IMR-90 (cell line): ENCODE results near the gene ABR. TPM values are rescaled to one million over a fixed set of nuclear protein-coding genes. Genes with fewer than 3 reads are reported as not detected.
A peak's percentile ranks its signal among the peaks of the same experiment; 100 is the strongest.

Experiments used
- ATAC-seq: fragments of 200-7000 bp; cut with Tn5 transposase; 2 replicates; pipeline ENCODE4 v1.9.1; 2020; ENCODE audit warnings: low read depth, mild to moderate bottlenecking, moderate library complexity
- BruUV-seq: library from RNA; stranded (reverse); fragments of 400-500 nt; replicated peaks from 2 replicates; lab custom pipeline; 2021; lab: Mats Ljungman, UMichigan
- CTCF ChIA-PET: fragments of 300-600 bp; formaldehyde crosslinking; extraction: SDS; loops from one replicate; lab custom pipeline; 2021; ENCODE audit warnings: antibody characterized with exemption; lab: Yijun Ruan, JAX
- POLR2A ChIA-PET: fragments of 300-600 bp; sonication (Branson Sonifier 250); formaldehyde crosslinking; loops from one replicate; lab custom pipeline; 2022; ENCODE audit warnings: antibody characterized with exemption; ENCODE audit not compliant: unreplicated experiment; lab: Charles Lee
- DNase-seq: peaks from one replicate; pipeline ENCODE4 v3.0.0; 2013
- H2AFZ ChIP-seq: replicated peaks from 2 replicates; pipeline ENCODE3; 2013; ENCODE audit warnings: low read length, mild to moderate bottlenecking; ENCODE audit not compliant: poor library complexity
- H2AK5ac ChIP-seq: 2 replicates; pipeline ENCODE4 v1.6.1; 2013; ENCODE audit warnings: low read depth, low read length, inconsistent platforms
- H2AK9ac ChIP-seq: replicated peaks from 2 replicates; pipeline ENCODE3; 2013; ENCODE audit warnings: mild to moderate bottlenecking, low read depth, low read length, moderate library complexity; ENCODE audit not compliant: poor library complexity
- H2BK120ac ChIP-seq: 2 replicates; pipeline ENCODE4 v1.6.1; 2013; ENCODE audit warnings: low read depth, low read length, inconsistent platforms
- H2BK15ac ChIP-seq: 3 replicates; pipeline ENCODE4 v1.6.1; 2013; ENCODE audit warnings: low read depth, low read length, inconsistent platforms
- H2BK20ac ChIP-seq: 2 replicates; pipeline ENCODE4 v1.6.1; 2013; ENCODE audit warnings: low read depth, mild to moderate bottlenecking, inconsistent platforms, low read length, moderate library complexity
- H2BK5ac ChIP-seq: 2 replicates; pipeline ENCODE4 v1.6.1; 2013; ENCODE audit warnings: mild to moderate bottlenecking, low read depth, low read length, inconsistent platforms; ENCODE audit not compliant: poor library complexity, severe bottlenecking
- H3K14ac ChIP-seq: replicated peaks from 2 replicates; pipeline ENCODE4 v1.6.1; 2013; ENCODE audit warnings: low read depth, low read length, inconsistent platforms
- H3K18ac ChIP-seq: 2 replicates; pipeline ENCODE4 v1.6.1; 2013; ENCODE audit warnings: low read depth, low read length, control low read depth
- H3K23ac ChIP-seq: 2 replicates; pipeline ENCODE4 v1.6.1; 2013; ENCODE audit warnings: low read depth, low read length, inconsistent platforms
- H3K27ac ChIP-seq: 2 replicates; pipeline ENCODE4 v1.5.1; 2013; ENCODE audit warnings: mild to moderate bottlenecking, control low read depth, low read length; ENCODE audit not compliant: insufficient read depth
- H3K27me3 ChIP-seq: 2 replicates; pipeline ENCODE4 v1.6.1; 2013; ENCODE audit warnings: low read length; ENCODE audit not compliant: control insufficient read depth, insufficient read depth
- H3K36me3 ChIP-seq: 2 replicates; pipeline ENCODE4 v1.6.1; 2013; ENCODE audit warnings: low read length, mixed read lengths; ENCODE audit not compliant: control insufficient read depth, insufficient read depth
- H3K4ac ChIP-seq: 2 replicates; pipeline ENCODE4 v1.6.1; 2013; ENCODE audit warnings: low read depth, low read length, inconsistent platforms
- H3K4me1 ChIP-seq: 2 replicates; pipeline ENCODE4 v1.6.1; 2013; ENCODE audit warnings: low read length, mixed read lengths; ENCODE audit not compliant: control insufficient read depth, insufficient read depth
- H3K4me2 ChIP-seq: 2 replicates; pipeline ENCODE4 v1.6.1; 2013; ENCODE audit warnings: low read depth, mild to moderate bottlenecking, control low read depth, low read length, moderate library complexity
- H3K4me3 ChIP-seq: 2 replicates; pipeline ENCODE4 v1.5.1; 2013; ENCODE audit warnings: low read depth, mild to moderate bottlenecking, control low read depth, low read length, moderate library complexity; ENCODE audit not compliant: insufficient read depth
- H3K56ac ChIP-seq: 2 replicates; pipeline ENCODE4 v1.6.1; 2013; ENCODE audit warnings: low read length, inconsistent platforms; ENCODE audit not compliant: insufficient read depth; ENCODE audit errors: extremely low read depth
- H3K79me1 ChIP-seq, 2 experiments: 2 replicates each; pipeline ENCODE4 v1.6.1; 2013; ENCODE audit warnings: low read length in 2 of 2, inconsistent platforms in 1 of 2, low read depth in 1 of 2
- H3K9ac ChIP-seq: 2 replicates; pipeline ENCODE4 v1.6.1; 2013; ENCODE audit warnings: low read depth, low read length, control low read depth
- H3K9me1 ChIP-seq: 2 replicates; pipeline ENCODE4 v1.6.1; 2013; ENCODE audit warnings: low read length, inconsistent platforms; ENCODE audit not compliant: insufficient read depth
- H3K9me3 ChIP-seq: 2 replicates; pipeline ENCODE4 v1.6.1; 2013; ENCODE audit warnings: low read length; ENCODE audit not compliant: control insufficient read depth, insufficient read depth
- H4K20me1 ChIP-seq: 2 replicates; pipeline ENCODE4 v1.6.1; 2013; ENCODE audit warnings: low read length, inconsistent platforms; ENCODE audit not compliant: insufficient read depth
- H4K5ac ChIP-seq: 2 replicates; pipeline ENCODE4 v1.6.1; 2013; ENCODE audit warnings: mild to moderate bottlenecking, low read depth, low read length, control low read depth
- H4K8ac ChIP-seq, 2 experiments: 2 replicates each; pipeline ENCODE4 v1.6.1; 2013; ENCODE audit warnings: low read depth in 2 of 2, low read length in 2 of 2, control low read depth in 1 of 2, inconsistent platforms in 1 of 2
- H4K91ac ChIP-seq: 2 replicates; pipeline ENCODE4 v1.6.1; 2013; ENCODE audit warnings: low read depth, low read length, inconsistent platforms; ENCODE audit not compliant: insufficient read depth
- BHLHE40 ChIP-seq: fragments of 150-350 bp; IDR thresholded peaks from 2 replicates; pipeline ENCODE4 v1.6.1; 2016; ENCODE audit warnings: mild to moderate bottlenecking, low read depth, low read length
- CEBPB ChIP-seq: IDR thresholded peaks from 2 replicates; pipeline ENCODE4 v1.6.1; 2012; ENCODE audit warnings: low read depth, low read length, improper control_type of control experiment
- CHD1 ChIP-seq: IDR thresholded peaks from 2 replicates; pipeline ENCODE4 v1.6.1; 2012; ENCODE audit warnings: low read depth, low read length, improper control_type of control experiment
- FOS ChIP-seq: fragments of 150-350 bp; IDR thresholded peaks from 2 replicates; pipeline ENCODE4 v1.6.1; 2016; ENCODE audit warnings: low read depth, low read length
- MAFK ChIP-seq: IDR thresholded peaks from 2 replicates; pipeline ENCODE4 v1.6.1; 2012; ENCODE audit warnings: low read depth, low read length, improper control_type of control experiment
- MAZ ChIP-seq: IDR thresholded peaks from 2 replicates; pipeline ENCODE4 v1.6.1; 2012; ENCODE audit warnings: low read depth, mild to moderate bottlenecking, low read length, improper control_type of control experiment, moderate library complexity, borderline replicate concordance
- MXI1 ChIP-seq: IDR thresholded peaks from 2 replicates; pipeline ENCODE4 v1.6.1; 2012; ENCODE audit warnings: low read depth, mild to moderate bottlenecking, low read length, moderate library complexity, borderline replicate concordance
- NFE2L2 ChIP-seq: fragments of 150-350 bp; IDR thresholded peaks from 2 replicates; pipeline ENCODE4 v1.6.1; 2016; ENCODE audit warnings: low read depth, mild to moderate bottlenecking, low read length
- POLR2A ChIP-seq: IDR thresholded peaks from 2 replicates; pipeline ENCODE4 v1.6.1; 2012; ENCODE audit warnings: mild to moderate bottlenecking, low read depth, low read length
- RAD21 ChIP-seq: IDR thresholded peaks from 2 replicates; pipeline ENCODE4 v1.6.1; 2012; ENCODE audit warnings: low read length, improper control_type of control experiment
- RCOR1 ChIP-seq: IDR thresholded peaks from 2 replicates; pipeline ENCODE4 v1.6.1; 2012; ENCODE audit warnings: mild to moderate bottlenecking, low read length, improper control_type of control experiment; ENCODE audit not compliant: insufficient replicate concordance
- RFX5 ChIP-seq: IDR thresholded peaks from 2 replicates; pipeline ENCODE4 v1.8.0; 2012; ENCODE audit warnings: low read depth, mild to moderate bottlenecking, low read length, moderate library complexity
- SMC3 ChIP-seq: fragments of 150-350 bp; IDR thresholded peaks from 2 replicates; pipeline ENCODE4 v1.6.1; 2016; ENCODE audit warnings: low read depth, mild to moderate bottlenecking, antibody characterized with exemption, low read length, moderate library complexity
- WGBS, 2 experiments: methylation state at CpG; one replicate each; pipeline versions ENCODE4 v1.1.5 to v1.1.7; 2013; ENCODE audit warnings: missing lambda C conversion rate in 2 of 2; ENCODE audit not compliant: insufficient read length in 1 of 2; ENCODE audit errors: extremely low coverage in 2 of 2; 5-methylcytosine and 5-hydroxymethylcytosine counted together
- dilution Hi-C: fragments of 300-500 bp; cut with HindIII; formaldehyde crosslinking; loops from one replicate; pipeline ENCODE4 v1.14.3; 2018; ENCODE audit warnings: low sequenced_read_pairs; ENCODE audit not compliant: unreplicated experiment
- in situ Hi-C: fragments of 300-500 bp; cut with MboI; formaldehyde crosslinking; loops from 3 replicates; pipeline ENCODE4 v1.14.3; 2019; ENCODE audit warnings: low sequenced_read_pairs, inconsistent platforms, mixed read lengths
- intact Hi-C: fragments of 100-400 bp; cut with micrococcal nuclease; formaldehyde crosslinking; loops from 2 replicates; pipeline ENCODE4 v1.10.0; 2022
- polyA plus RNA-seq, 3 experiments: library from polyadenylated mRNA; depleted of rRNA; stranded (reverse); fragments of >200 nt; gene quantifications; 2 replicates each; pipeline ENCODE4 v1.2.3, GENCODE V29; 2012; ENCODE audit warnings: low replicate concordance in 1 of 3
- total RNA-seq: library from RNA; depleted of rRNA; stranded (reverse); fragments of >200 nt; gene quantifications from 2 replicates; pipeline ENCODE4 v1.2.3, GENCODE V29; 2012
- TF ChIP-seq, protein P1 (sequence below): conservative IDR thresholded peaks from 2 replicates; pipeline ENCODE4 v1.5.1; 2012; ENCODE audit warnings: mild to moderate bottlenecking, low read depth, low read length, improper control_type of control experiment
- TF ChIP-seq, protein P2 (sequence below): fragments of 150-350 bp; IDR thresholded peaks from 2 replicates; pipeline ENCODE4 v1.6.1; 2016; ENCODE audit warnings: low read depth, mild to moderate bottlenecking, low read length, moderate library complexity, borderline replicate concordance
- TF ChIP-seq, protein P3 (sequence below): fragments of 150-350 bp; IDR thresholded peaks from 2 replicates; pipeline ENCODE4 v1.6.1; 2017; ENCODE audit warnings: mild to moderate bottlenecking, antibody characterized with exemption, low read length, low read depth

Gene ABR
- total and polyA plus RNA-seq, 2 of the 4 experiments (the other 2 are of a cell fraction): 28.3 to 79.7 TPM

DNA sequence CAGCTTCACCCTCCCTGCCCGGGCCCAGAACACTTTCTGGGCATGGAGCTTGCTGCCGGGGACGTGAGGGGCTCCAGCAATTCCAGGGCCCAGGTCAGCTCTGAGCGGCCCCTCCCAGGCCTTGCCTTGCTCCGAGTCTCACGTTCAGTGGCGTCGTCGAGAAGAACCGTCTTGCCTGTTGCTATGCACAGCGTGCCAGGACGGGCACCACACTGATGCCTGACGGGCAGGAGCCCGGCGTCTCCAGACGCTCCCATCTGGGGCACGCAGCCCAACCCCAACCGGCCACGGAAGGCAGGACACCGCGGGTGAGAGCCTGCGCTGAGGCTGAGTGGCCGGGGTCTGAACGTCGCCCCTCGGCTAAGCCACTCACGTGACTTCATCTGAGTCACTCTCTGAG is 155.7 kb downstream of the ABR start:
- Histone ChIP-seq H3K4ac (no peak overlapping the region), H3K79me1 (peaks cover 0 to 31% of the 10 kb centered on the region in 2 experiments; a peak in 3 of 4 replicates), H3K4me1 (peaks cover 8% of the 10 kb centered on the region), H4K5ac (no peak overlapping the region), H3K27me3 (no peaks in the 10 kb centered on the region), H2BK15ac (no peak overlapping the region), H3K36me3 (peaks cover 2% of the 10 kb centered on the region; the same call in 1 of the 2 replicates), H4K20me1 (peaks cover under 1% of the 10 kb centered on the region), H3K9me3 (no peaks in the 10 kb centered on the region), H3K4me3 (no peak overlapping the region), H3K56ac (no peak overlapping the region), H3K9ac (no peak overlapping the region), H3K23ac (no peak overlapping the region), H3K4me2 (no peak overlapping the region), H4K91ac (no peak overlapping the region), H2AFZ (no peak overlapping the region), H2AK5ac (no peak overlapping the region), H3K14ac (no peak overlapping the region), H3K27ac (no peak overlapping the region), H2BK120ac (no peak overlapping the region), H3K9me1 (peaks cover 8% of the 10 kb centered on the region; the same call in 1 of the 2 replicates), H2BK5ac (no peak overlapping the region), H4K8ac (no peak overlapping the region), H3K18ac (no peak overlapping the region), H2BK20ac (no peak overlapping the region), H2AK9ac (peak overlapping the region; percentile 65)
- TF ChIP-seq NFE2L2 (no peak), RFX5 (no peak), MAFK (no peak), RCOR1 (no peak), SMC3 (no peak), MXI1 (no peak), RAD21 (no peak), BHLHE40 (no peak), POLR2A (no peak), FOS (no peak), MAZ (no peak), CHD1 (no peak), CEBPB (no peak)
- TF ChIP-seq, protein P1, sequence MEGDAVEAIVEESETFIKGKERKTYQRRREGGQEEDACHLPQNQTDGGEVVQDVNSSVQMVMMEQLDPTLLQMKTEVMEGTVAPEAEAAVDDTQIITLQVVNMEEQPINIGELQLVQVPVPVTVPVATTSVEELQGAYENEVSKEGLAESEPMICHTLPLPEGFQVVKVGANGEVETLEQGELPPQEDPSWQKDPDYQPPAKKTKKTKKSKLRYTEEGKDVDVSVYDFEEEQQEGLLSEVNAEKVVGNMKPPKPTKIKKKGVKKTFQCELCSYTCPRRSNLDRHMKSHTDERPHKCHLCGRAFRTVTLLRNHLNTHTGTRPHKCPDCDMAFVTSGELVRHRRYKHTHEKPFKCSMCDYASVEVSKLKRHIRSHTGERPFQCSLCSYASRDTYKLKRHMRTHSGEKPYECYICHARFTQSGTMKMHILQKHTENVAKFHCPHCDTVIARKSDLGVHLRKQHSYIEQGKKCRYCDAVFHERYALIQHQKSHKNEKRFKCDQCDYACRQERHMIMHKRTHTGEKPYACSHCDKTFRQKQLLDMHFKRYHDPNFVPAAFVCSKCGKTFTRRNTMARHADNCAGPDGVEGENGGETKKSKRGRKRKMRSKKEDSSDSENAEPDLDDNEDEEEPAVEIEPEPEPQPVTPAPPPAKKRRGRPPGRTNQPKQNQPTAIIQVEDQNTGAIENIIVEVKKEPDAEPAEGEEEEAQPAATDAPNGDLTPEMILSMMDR: no peak
- TF ChIP-seq, protein P2, sequence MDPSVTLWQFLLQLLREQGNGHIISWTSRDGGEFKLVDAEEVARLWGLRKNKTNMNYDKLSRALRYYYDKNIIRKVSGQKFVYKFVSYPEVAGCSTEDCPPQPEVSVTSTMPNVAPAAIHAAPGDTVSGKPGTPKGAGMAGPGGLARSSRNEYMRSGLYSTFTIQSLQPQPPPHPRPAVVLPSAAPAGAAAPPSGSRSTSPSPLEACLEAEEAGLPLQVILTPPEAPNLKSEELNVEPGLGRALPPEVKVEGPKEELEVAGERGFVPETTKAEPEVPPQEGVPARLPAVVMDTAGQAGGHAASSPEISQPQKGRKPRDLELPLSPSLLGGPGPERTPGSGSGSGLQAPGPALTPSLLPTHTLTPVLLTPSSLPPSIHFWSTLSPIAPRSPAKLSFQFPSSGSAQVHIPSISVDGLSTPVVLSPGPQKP: no peak
- TF ChIP-seq, protein P3, sequence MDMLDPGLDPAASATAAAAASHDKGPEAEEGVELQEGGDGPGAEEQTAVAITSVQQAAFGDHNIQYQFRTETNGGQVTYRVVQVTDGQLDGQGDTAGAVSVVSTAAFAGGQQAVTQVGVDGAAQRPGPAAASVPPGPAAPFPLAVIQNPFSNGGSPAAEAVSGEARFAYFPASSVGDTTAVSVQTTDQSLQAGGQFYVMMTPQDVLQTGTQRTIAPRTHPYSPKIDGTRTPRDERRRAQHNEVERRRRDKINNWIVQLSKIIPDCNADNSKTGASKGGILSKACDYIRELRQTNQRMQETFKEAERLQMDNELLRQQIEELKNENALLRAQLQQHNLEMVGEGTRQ: no peak
- dilution Hi-C loops: no loop called here
- WGBS, 2 experiments: 90% methylated on average over 20 of the region's 27 CpGs; no CpG with 5 or more reads in 1 of the 2 experiments
- intact Hi-C loops: no loop called here
- CTCF ChIA-PET: interaction anchor here (0.7 kb wide), 1 partner anchor 10 kb away, joined by 4 read pairs; no protein-coding TSS in a partner anchor
- BruUV-seq: no TSS peak
- ATAC-seq (no peak), DNase-seq (no peak)
- in situ Hi-C loops: no loop called here
- POLR2A ChIA-PET: no interaction called here
